ENCODE results near the gene ELK4.
"Not testable (repeated sequence)": the region's sequence is repeated elsewhere in the genome, so short reads cannot be mapped to it uniquely, and the experiment has no call there.

Gene ELK4

GRCh38 chr1:205664399-205665017 is 32.7 kb upstream of the ELK4 start:
- DNase-seq (ENCODE audit: low read depth), result no peak

GRCh38 chr1:205663286-205663936 is 31.6 kb upstream of the ELK4 start:
- DNase-seq (ENCODE audit: low read depth), result no peak

- no peak for DNase-seq (ENCODE audit: low read depth)
Observed at GRCh38 chr1:205662791-205663190, 31.0 kb upstream of the ELK4 start.

- no peak for DNase-seq (ENCODE audit: low read depth)
Observed at GRCh38 chr1:205662135-205662738, 30.4 kb upstream of the ELK4 start.

GRCh38 chr1:205661429-205662134 is 29.8 kb upstream of the ELK4 start:
- no peak for DNase-seq (ENCODE audit: low read depth)

GRCh38 chr1:205660361-205660760 is 28.6 kb upstream of the ELK4 start:
- DNase-seq (ENCODE audit: low read depth), result no peak

- DNase-seq (ENCODE audit: low read depth), result peak; percentile 28
Observed at GRCh38 chr1:205658943-205659581, 27.3 kb upstream of the ELK4 start.

- no peak for DNase-seq (ENCODE audit: low read depth)
Observed at GRCh38 chr1:205656236-205656635, 24.4 kb upstream of the ELK4 start.

- no peak for DNase-seq (ENCODE audit: low read depth)
Observed at GRCh38 chr1:205652984-205653383, 21.2 kb upstream of the ELK4 start.

GRCh38 chr1:205650241-205650640 is 18.4 kb upstream of the ELK4 start:
- no peak for DNase-seq (ENCODE audit: low read depth)

GRCh38 chr1:205645519-205645918 is 13.7 kb upstream of the ELK4 start:
- DNase-seq (ENCODE audit: low read depth), result no peak

GRCh38 chr1:205642679-205643307 is 11.0 kb upstream of the ELK4 start:
- DNase-seq (ENCODE audit: low read depth), result no peak

- DNase-seq (ENCODE audit: low read depth), result no peak
Observed at GRCh38 chr1:205639567-205639966, 7.8 kb upstream of the ELK4 start.

- DNase-seq (ENCODE audit: low read depth), result no peak
Observed at GRCh38 chr1:205637854-205638468, 6.2 kb upstream of the ELK4 start.

GRCh38 chr1:205636732-205637131 is 4.9 kb upstream of the ELK4 start:
- DNase-seq (ENCODE audit: low read depth), result no peak

- not testable (repeated sequence) for DNase-seq (ENCODE audit: low read depth)
Observed at GRCh38 chr1:205636138-205636530, 4.3 kb upstream of the ELK4 start.

- no peak for DNase-seq (ENCODE audit: low read depth)
Observed at GRCh38 chr1:205633421-205633976, 1.7 kb upstream of the ELK4 start.

GRCh38 chr1:205632669-205633169 is 908 bp upstream of the ELK4 start:
- DNase-seq (ENCODE audit: low read depth), result no peak

GRCh38 chr1:205631010-205631767 is 622 bp downstream of the ELK4 start:
- DNase-seq (ENCODE audit: low read depth), result peak; percentile 68

- DNase-seq (ENCODE audit: low read depth), result no peak
Observed at GRCh38 chr1:205630651-205631009, 1.2 kb downstream of the ELK4 start.
